SK-N-SH (cell line): ENCODE measurements around the gene ADD3.

Experiments
- CTCF ChIP-seq: fragments of 200-600 bp; sonication (generic); IDR thresholded peaks from 2 replicates; pipeline ENCODE4 v1.6.1; 2017; ENCODE audit warnings: antibody characterized with exemption, mild to moderate bottlenecking, moderate library complexity
- FOXM1 ChIP-seq: IDR thresholded peaks from 2 replicates; pipeline ENCODE4 v1.4.0; 2012; ENCODE audit warnings: low read depth, mild to moderate bottlenecking
- NRF1 ChIP-seq: IDR thresholded peaks from 2 replicates; pipeline ENCODE4 v1.6.1; 2012; ENCODE audit warnings: low read depth, mild to moderate bottlenecking, low read length
- POLR2AphosphoS5 ChIP-seq: IDR thresholded peaks from 2 replicates; pipeline ENCODE4 v1.6.1; 2012; ENCODE audit warnings: low read depth, low read length
- RAD21 ChIP-seq: IDR thresholded peaks from 2 replicates; pipeline ENCODE4 v1.6.1; 2012; ENCODE audit warnings: mild to moderate bottlenecking, low read length
- RXRA ChIP-seq: IDR thresholded peaks from 2 replicates; pipeline ENCODE4 v1.4.0; 2012; ENCODE audit warnings: low read depth, mild to moderate bottlenecking, borderline replicate concordance
- SIN3A ChIP-seq: IDR thresholded peaks from 2 replicates; pipeline ENCODE4 v1.6.1; 2012; ENCODE audit warnings: low read depth, mild to moderate bottlenecking, low read length, moderate library complexity, borderline replicate concordance
- TCF12 ChIP-seq: IDR thresholded peaks from 2 replicates; pipeline ENCODE4 v1.4.0; 2012
- USF1 ChIP-seq: IDR thresholded peaks from 2 replicates; pipeline ENCODE4 v1.4.0; 2012; ENCODE audit warnings: low read depth, borderline replicate concordance
- YY1 ChIP-seq: IDR thresholded peaks from 2 replicates; pipeline ENCODE4 v1.4.0; 2012; ENCODE audit warnings: low read depth, mild to moderate bottlenecking
- TF ChIP-seq, protein P1 (sequence below): fragments of 150-350 bp; IDR thresholded peaks from 2 replicates; pipeline ENCODE4 v1.6.1; 2016; ENCODE audit warnings: mild to moderate bottlenecking, low read depth, low read length

- TF ChIP-seq FOXM1 = no peak
- TF ChIP-seq POLR2AphosphoS5 = no peak
- TF ChIP-seq CTCF = no peak
- TF ChIP-seq RXRA = no peak
- TF ChIP-seq, protein P1, sequence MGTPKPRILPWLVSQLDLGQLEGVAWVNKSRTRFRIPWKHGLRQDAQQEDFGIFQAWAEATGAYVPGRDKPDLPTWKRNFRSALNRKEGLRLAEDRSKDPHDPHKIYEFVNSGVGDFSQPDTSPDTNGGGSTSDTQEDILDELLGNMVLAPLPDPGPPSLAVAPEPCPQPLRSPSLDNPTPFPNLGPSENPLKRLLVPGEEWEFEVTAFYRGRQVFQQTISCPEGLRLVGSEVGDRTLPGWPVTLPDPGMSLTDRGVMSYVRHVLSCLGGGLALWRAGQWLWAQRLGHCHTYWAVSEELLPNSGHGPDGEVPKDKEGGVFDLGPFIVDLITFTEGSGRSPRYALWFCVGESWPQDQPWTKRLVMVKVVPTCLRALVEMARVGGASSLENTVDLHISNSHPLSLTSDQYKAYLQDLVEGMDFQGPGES = no peak
- no peak for TF ChIP-seq YY1
- no peak for TF ChIP-seq NRF1
- TF ChIP-seq RAD21 = no peak
- TF ChIP-seq USF1 = no peak
- no peak for TF ChIP-seq SIN3A
- TF ChIP-seq TCF12 = no peak
Observed at GRCh38 chr10:110010486-110011378, 2.9 kb downstream of the ADD3 start.
